ENCODE data around the gene FAM81A.
"Not testable (repeated sequence)": the region's sequence is repeated elsewhere in the genome, so short reads cannot be mapped to it uniquely, and the experiment has no call there.

Gene FAM81A

DNA sequence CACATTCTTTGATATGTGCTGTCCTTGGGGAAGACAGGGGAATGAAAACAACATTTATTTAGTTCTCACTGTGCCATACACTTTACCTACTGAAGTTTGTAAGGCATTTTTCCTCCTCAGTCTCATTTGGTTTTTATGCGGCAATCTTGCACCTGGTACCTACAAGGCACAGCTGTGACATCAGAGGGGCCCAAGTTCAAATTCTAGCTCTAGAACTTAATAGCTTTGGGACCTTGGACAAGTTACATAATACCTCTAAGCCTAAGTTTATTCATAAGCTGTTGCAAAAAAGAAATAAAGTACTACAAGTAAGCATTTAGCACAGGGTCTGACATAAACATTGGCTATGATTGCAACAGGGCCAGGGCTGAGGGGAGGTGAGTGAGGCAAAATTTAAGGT is 5.6 kb upstream of the FAM81A start:
- no peak for DNase-seq

DNA sequence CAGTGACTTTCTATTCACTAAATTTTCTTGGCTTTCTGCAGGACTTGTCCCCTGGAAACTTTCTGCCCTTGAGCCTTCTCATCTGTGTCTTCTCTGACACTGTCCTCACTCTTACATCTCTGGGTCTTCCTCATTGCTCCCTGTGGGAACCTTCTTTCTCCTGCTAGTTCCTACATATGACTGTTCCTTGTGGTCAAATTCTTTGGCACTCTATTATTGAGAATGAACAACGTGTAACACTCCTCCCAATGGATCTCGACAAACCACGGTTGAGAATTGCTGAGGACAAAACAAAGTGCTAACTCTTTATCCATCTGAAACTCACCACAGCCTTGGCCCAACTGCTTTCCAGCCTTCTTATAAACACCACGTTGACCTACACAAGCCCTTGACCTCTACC is 3.5 kb upstream of the FAM81A start:
- no peak for DNase-seq

DNA sequence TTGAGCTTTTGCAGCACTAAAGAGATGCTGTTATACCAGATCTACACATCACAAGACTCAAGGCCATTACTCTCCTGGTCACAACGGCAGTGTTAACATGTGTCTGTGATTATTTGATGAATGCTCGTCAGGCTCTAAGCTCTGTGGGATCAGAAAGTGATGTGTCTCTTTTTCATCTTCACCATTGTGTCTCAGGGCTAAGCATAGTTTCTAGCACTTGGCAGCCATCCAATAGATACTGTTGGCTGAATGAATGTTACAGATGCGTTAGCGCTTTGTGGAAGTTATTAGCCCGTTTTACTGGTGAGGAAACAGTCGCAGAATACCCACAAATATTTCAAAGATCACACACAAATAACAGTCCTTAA is 1.2 kb upstream of the FAM81A start:
- no peak for DNase-seq

DNA sequence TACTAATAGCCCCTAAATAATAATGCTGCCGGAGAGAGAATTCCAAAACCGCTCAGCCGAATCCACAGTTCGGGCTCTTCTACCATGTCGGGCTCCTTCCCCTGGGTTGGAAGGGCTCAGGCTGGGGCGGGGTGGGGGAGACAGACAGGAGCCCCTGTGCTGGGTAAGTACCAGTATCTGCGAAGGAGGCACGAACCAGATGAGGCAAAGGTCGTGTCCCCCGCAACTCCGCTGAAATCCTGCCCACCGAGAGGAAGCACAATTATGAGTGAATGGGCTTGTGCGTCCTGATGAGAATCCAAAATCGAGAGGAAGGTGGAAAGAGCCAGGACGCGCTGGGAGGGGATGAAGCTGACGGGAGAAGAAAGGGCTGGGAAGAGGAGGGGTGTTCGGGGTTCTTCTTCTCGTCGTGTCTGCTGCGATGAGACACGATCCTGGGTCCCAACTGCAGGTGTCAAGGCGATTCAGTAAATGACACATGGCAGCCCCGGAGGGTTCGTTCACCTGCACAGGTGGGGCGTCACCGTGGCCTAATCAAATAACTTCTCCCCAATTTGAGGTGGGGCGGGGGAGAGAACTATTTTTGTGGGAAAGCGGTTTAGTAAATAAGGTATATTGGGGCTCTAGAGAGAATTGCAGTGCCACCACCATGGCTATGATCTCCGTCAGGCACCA is 707 bp upstream of the FAM81A start:
- DNase-seq, result no peak

DNA sequence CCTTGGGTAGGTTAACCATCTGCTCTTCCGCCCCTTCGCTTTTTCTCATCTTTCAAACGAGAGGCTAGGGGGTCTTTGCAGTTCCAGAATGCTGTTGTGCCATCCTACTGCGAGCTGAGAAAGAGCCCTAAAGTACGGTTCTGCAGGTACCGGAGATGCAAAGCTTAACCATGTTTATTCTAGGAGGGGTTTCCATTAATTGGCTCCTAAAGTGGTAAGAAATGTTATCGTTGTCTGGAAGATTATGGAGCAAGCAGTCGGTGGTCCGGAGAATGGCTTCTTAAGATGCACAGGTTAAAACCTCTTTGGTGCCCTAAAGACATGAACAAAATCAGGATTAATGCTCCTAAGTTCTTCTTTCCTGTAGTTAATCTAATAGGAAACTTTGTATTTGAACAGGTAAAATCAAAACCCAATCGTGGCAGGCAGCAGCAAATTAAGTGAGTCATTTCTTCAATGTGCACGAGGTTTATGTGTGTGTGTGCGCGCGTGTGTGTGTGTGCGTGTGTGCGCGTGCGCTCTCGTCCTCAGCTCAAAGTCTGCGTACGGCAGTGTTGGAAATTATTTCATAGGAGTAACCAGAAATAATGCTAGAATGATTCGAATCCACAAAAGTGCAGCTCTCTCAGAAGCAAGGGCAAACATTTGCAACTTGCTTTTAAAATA is 772 bp downstream of the FAM81A start:
- DNase-seq, result no peak

DNA sequence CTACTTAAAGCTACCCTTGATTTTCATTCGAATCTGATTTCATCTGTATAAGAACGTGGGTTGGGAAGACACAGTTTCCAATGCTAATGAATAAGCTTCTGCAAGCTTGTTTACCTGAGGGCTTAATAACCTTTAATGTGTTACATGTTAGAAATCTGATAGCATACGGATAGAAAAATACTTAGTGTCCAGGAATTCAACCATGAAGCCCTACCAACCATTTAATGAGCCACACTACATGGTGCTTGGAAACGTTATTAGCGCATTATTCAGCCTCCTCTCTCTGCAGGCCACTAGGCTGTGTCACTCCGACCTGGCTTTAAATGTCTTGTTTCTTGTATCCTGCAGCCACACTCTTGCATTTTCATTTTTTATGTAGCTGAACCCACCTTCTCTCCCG is 1.6 kb downstream of the FAM81A start:
- DNase-seq, result no peak

DNA sequence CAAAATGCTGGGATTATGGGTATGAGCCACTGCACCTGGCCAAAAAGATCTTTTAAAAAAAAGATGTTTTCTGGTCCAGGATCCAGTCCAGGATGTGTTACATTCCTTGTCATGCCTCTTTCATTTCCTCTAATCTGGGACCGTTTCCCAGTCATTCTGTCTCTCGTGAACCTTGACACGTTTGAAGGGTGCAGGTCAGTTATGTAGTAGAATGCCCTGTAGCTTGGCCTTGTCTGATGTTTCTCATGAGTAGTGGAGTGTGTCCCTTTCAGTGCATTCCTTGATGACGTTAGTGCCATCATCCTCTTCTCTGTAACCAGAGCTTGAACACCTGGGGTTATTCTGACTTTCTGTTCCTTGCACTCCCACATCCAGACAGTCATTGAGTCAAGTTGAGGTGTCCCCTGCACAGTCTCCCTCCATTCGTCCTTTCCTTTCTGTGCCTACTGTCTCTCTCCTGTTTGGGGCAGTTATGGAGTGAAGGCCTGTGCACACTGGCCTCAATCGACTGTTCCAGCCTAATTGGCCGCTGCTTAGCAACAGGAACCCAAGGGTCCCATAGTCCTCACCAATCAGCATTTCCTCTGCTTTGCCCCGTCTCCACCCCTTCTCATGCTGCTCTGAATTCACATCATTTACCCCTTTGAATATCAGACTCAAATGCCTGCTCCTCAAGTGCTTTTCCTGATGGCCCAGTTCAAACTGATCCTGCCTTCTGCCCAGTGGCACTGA is 5.5 kb downstream of the FAM81A start:
- no peak for DNase-seq

DNA sequence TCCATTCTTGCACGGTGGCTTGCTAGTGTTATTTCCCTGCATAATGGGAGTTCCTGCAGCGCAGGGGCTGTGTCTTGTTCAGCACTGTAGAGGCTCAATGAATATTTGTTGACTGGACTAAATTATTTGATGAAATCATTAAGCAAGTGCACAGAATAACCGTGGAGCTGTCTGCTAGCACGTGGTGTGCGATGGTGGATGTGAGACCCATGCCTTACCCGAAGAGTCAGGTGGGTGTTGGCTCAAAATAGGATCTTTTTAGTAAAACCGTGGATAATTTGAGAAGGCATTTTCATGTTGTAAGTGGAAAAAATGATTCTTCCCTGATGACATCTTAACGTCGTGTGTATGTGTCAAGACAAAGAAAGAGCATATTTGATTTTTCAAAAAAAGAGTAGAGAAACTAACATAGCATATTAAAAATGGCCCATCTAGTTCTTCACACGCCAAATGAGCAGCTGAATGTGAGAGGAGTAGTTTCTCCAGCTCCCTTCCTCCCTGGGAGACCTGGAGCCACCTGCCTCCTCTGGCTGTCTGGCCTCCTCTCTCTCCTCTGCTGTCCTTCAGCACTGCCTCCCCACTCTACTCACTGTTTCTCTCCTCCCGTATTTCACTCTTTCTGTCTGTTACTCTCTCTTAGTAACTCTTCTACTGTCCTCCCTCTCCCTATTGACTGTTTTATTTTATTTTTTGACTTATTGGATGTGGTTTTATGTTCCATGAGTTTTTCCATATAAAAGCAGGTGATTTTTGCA is 6.3 kb downstream of the FAM81A start:
- no peak for DNase-seq

DNA sequence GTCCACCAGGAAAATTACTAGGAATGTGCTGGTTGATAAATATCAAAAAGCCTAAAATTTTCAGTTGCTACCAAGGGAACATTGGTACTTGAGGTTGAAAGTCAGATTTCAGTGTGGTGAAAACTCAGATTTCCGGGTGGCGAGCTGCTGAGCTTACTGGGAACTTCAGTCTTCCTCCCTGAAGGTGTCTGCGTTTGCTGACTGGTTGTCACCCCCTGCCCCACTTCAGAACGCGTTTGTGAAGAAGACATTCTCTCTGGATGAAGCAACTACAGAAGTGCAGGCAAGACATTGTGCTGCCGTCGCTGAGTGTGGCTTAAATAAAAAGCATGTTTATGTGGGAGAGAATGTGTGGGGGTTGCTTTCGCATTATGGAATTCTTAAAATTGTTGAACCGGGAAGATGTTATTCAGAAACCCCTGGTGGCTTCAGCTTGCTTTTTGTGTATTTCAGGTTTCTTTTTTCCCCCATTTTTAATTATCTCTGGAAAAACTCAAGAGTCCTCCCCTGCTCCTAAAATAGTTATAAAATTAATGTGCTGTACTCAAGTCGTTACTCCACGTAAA is 7.1 kb downstream of the FAM81A start:
- no peak for DNase-seq

DNA sequence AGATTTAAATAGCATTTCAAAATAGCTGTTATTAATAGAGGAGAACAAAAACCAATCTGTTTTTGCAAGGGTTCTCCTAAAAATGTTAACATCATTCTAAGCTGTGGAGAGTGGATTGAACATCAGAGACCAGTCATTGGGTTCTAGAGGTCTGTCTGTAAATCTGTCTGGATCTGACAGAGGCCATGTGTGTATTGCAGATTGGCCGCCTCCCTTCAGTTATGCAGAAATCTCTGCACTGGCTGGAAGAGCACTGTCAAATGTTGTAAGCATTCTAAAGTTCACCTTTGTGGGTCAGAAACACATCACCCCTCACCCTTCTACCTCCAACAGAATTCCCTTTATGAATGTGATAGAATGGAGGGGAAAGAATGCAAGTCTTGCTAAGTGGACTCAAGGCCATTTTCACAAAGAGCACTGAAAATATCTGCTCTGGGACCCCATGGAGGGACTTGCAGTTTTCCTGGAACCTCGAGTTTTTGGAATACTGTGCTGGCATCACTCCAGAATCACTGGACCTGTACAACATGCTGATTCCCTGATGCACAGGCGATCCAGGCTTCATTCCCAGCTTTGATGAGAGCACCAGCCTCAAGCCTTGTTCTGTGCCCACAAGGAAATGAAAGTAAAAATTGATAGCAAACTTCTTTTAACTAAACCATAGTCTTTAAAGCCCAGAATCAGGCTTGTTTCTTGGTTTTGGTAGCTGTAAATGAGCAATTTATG is 8.4 kb downstream of the FAM81A start:
- DNase-seq, result no peak

DNA sequence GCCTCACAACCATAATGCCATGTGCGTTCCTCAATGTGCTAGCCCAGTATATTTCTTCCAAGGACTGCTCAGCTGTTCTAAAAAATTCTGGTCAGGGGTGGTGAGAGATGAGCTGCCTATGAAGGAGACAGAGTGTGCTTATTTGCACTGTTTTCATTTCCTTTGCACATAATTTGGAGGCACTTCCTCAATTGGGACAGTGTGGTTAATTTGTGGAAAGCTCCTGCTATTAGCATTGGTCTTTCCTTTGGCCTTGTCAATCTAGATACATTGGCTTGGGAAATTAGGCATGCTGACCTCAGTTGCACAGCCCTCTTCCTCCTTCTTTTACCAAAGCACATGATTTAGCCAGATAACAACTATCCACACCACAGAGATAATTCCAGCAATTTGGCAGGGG is 9.4 kb downstream of the FAM81A start:
- no peak for DNase-seq

DNA sequence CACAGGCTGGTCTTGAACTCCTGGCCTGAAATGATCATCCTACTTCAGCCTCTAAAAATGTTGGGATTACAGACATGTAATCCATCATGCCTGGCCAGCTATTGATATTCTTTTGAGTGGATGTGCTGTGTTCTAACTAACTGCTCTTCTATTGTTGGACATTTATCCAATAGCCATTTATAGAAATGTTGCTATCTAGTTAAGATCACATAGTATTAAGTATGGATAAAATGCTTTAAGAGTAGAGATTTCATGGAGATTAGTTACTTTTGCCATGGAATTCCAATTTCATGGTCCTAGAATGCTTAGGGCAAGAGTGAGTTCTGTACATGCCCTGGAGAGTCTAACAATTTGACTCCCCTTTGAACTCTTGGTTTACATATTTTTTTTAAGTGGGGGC is 10.9 kb downstream of the FAM81A start:
- no peak for DNase-seq

DNA sequence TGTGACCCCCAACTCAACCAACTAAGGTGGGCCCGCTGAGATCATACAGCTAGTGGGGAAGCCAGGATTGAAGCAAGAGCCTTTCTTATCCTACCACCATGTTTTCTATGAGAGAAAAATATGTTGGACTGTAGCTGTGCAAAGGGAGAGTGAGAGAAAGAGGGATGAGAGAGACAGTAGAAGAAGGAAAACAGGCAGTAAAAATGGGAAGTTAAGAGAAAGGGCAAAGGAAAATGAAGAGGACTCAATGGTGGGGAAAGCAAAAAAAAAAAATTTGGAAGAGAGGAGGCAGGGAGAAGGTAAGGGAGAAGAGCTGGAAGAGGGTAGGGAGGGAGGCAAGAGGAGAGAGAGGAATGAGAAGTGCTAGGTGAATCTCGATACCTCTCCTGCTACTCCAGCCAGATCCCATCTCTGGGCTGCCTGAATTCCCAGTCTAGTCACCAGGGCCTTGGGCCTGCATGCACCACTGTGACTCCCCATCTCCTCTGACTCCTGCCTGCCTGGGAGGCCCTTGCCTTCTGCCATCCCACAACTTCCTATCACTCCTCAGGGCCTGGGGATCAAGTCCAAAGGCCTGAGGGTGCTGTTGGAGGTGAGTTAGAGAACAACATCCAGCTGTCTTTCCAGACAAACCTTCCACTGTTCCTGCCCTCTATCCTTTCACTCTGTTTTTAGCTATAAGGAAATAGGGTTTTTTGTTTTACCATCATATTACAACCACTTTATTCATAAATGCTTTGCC is 15.7 kb downstream of the FAM81A start:
- DNase-seq, result no peak

DNA sequence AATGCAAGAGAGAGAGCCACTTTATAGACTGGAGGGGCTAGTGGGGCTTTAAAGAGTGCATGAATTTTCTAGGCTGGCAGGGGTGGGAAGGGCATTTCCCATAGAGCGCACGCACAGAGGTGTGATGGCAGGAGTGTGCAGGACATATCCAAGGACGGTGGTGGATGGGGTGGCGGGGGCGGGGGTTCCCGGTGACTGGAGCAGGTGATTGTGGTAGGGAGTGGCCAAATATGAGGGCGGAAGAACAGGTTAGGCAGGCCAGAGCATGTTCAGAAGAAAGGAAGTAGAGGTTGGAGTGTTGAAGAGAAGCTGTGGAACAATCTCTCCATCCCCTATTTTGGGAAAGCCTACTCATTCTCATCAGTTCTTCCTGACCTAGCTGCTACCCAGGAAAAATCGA is 18.1 kb downstream of the FAM81A start:
- no peak for DNase-seq

DNA sequence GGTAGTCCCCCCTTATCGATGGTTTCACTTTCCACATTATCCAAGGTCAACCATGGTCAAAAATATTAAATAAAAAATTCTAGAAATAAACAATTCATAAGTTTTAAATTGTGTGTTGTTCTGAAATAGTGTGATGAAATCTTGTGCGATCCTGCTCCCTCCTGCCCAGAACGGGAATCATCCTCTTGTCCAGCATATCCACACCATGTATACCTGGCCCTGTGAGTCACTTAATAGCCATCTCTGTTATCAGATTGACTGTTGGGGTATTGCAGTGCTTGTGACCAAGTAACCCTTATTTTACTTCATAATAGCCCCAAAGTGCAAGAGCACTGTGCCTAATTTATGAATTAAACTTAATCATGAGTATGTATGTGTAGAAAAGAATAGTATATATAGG is 19.1 kb downstream of the FAM81A start:
- DNase-seq, result no peak

DNA sequence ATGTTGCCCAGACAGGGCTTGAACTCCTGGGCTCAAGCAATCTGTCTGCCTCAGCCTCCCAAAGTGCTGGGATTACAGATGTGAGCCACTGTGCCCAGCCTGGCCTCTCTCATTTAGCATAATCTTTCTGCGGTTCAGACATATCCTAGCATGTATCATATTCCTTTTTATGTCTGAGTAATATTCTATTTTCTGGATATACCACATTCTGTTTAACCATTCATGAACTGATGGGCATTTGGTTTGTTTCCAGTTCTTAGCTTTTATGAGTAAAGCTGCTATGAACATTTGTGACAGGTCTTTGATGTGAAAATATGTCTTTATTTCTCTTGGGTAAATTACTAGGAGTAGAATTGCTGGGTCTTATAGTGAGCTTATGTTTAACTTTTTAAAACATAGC is 23.5 kb downstream of the FAM81A start:
- no peak for DNase-seq

DNA sequence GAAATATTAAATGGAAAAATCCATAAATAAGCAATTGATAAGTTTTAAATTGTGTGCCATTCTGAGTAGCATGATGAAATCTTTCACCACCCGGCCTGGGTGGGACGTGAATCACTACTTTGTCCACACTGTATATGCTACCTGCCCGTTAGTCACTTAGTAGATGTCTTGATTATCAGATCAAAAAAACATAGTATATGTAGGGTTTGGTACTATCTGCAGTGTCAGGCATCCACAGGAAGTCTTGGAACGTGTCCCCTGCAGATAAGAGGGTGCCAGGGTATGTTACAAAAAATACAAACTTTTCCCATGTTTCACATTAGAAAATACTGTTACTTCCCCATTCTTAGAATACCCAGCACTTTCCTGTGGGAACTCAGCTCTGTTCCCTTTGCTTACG is 35.2 kb downstream of the FAM81A start:
- no peak for DNase-seq

DNA sequence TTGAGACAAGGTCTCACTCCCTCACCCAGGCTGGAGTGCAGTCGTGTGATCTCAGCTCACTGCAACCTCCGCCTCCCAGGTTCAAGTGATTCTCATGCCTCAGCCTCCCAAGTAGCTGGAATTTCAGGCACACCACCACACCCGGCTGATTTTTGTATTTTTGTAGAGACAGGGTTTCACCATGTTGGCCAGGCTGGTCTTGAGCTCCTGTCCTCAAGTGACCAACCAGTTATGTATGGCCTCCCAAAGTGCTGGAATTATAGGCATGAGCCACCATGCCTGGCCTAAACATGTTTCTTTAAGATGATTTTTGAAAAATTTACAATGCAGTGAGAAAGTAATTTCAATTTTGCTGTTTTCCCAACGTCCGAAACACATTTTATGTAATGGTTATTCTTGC is 37.2 kb downstream of the FAM81A start:
- not testable (repeated sequence) for DNase-seq

DNA sequence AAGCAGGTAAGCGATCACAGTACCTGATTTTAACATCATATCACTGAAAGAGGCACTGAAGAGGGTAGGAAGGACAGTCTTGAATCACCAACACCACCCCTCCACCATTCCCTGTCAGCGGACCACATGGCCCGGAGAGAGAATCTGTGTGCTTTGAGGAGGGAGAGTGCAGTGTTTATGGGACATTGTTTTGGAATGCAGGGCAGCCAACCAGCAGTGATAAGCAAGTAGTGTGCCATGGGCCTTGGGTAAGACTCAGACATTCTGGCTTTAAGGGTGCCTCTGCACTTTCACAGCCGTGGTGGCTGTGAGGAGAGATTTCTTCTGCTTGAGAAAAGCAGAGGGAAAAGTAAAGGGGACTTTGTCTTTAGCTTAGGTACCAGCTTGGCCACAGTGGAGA is 46.4 kb downstream of the FAM81A start:
- DNase-seq, result no peak

DNA sequence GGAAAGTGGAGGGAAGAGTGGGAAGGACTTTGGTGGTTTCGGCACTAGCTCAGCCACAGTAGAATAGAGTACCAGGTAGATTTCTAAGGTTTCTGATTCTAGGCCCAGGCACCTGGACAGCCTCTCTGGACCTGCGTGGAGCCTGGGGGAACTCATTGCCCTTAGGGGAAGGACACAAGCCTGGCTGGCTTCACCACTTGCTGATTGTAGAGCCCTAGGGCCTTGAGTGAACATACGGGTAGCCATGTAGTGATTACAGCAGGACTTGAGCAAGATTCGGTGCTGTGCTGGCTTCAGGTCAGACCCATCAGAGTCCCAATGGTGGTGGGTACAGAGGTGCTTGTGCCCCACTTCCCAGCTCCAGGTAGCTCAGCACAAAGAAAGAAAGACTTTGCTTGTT is 47.0 kb downstream of the FAM81A start:
- DNase-seq, result no peak

DNA sequence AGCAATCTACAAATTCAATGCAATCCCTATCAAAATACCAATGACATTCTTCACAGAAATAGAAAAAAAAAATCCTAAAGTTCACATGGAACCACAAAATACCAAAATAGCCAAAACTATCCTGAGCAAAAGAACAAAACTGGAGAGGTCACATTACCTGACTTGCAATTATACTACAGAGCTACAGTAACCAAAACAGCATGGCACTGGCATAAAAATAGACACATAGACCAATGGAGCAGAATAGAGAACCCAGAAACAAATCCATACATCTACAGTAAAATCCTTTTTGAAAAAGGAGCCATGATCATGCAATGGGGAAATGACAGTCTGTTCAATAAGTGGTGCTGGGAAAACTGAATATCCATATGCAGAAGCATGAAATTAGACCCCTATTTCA is 51.5 kb downstream of the FAM81A start:
- not testable (repeated sequence) for DNase-seq

DNA sequence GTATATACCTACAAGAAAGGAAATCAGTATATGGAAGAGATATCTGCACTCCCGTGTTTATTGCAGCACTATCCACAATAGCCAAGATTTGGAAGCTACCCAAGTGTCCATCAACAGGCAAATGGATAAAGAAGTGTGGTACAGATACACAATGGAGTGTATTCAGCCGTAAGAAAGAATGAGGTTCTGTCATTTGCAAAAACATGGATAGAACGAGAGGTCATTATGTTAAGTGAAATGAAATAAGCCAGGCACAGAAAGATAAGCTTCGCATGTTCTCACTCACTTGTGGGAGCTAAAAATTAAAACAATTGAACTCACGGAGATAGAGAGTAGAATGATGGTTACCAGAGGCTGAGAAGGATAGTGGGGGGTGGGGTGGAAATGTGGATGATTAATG is 53.1 kb downstream of the FAM81A start:
- no peak for DNase-seq

All from stimulated activated CD4-positive, alpha-beta T cell treated with anti-CD3 and anti-CD28 coated beads, Interleukin-1b, Interleukin-23, amount 100 ng/mL, for 48 hours (primary cell).